GM12801 (cell line): ENCODE results near the gene COQ8B.

ENCODE experiments used
- CTCF ChIP-seq: IDR thresholded peaks from one replicate; pipeline ENCODE4 v1.5.1; 2011; ENCODE audit warnings: control low read depth; ENCODE audit not compliant: insufficient read length; ENCODE audit errors: extremely low read depth

The COQ8B gene

GRCh38 chr19:40755791-40756190, 39.1 kb upstream of the COQ8B start:
- TF ChIP-seq CTCF = no peak

- TF ChIP-seq CTCF = no peak
Measured at GRCh38 chr19:40755248-40755624, 38.5 kb upstream of the COQ8B start.

- TF ChIP-seq CTCF = no peak
Measured at GRCh38 chr19:40754611-40755247, 38.0 kb upstream of the COQ8B start.

- TF ChIP-seq CTCF = no peak
Measured at GRCh38 chr19:40752257-40752781, 35.6 kb upstream of the COQ8B start.

- TF ChIP-seq CTCF = no peak
Measured at GRCh38 chr19:40750874-40751537, 34.3 kb upstream of the COQ8B start, which contains the start of gene SNRPA. TSS of gene SNRPA (plus strand) at chr19:40751203. CDS start at chr19:40751409, 206 bp downstream.

- TF ChIP-seq CTCF = no peak
Measured at GRCh38 chr19:40750058-40750873, 33.6 kb upstream of the COQ8B start, which contains the start of gene ACTMAP. TSS of gene ACTMAP (minus strand) at chr19:40750477. CDS start at chr19:40749803, 674 bp downstream.

- no peak for TF ChIP-seq CTCF
Measured at GRCh38 chr19:40747536-40747935, 30.9 kb upstream of the COQ8B start.
